ENCODE data around the gene FZR1.
"Not testable (repeated sequence)": the region's sequence is repeated elsewhere in the genome, so short reads cannot be mapped to it uniquely, and the experiment has no call there.

The FZR1 gene

GRCh38 chr19:3550947-3551791 is 45.1 kb downstream of the FZR1 start:
- no peak for DNase-seq

DNA sequence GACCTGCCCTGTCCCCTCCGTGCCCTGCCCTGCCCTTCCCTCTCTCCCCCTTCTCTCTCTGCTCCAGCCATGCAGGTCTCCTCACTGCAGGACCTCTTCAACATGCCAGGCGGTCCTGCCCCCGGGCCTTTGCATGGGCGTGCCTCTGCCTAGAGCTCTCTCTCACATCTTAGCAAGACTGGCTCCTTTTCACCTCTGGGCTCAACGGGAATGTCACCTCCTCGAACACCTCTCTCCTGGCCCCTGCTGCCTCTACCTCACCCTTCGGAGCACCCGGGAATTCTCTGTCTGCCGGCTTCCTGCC is 45.6 kb downstream of the FZR1 start:
- DNase-seq: no peak

- DNase-seq: no peak
These were observed 48.4 kb downstream of the FZR1 start for GRCh38 chr19:3554254-3555083.

GRCh38 chr19:3555653-3556422 is 49.7 kb downstream of the FZR1 start:
- DNase-seq: no peak

GRCh38 chr19:3556423-3556977 is 50.4 kb downstream of the FZR1 start:
- DNase-seq: no peak

- DNase-seq: no peak
These were observed 50.9 kb downstream of the FZR1 start for GRCh38 chr19:3556978-3557460.

- peak; percentile 90 for DNase-seq
These were observed 51.5 kb downstream of the FZR1 start, which contains the start of gene MFSD12 for GRCh38 chr19:3557461-3558248. Gene MFSD12, minus strand, starts transcription at chr19:3557586. Its CDS starts 183 bp downstream, at chr19:3557403.

DNA sequence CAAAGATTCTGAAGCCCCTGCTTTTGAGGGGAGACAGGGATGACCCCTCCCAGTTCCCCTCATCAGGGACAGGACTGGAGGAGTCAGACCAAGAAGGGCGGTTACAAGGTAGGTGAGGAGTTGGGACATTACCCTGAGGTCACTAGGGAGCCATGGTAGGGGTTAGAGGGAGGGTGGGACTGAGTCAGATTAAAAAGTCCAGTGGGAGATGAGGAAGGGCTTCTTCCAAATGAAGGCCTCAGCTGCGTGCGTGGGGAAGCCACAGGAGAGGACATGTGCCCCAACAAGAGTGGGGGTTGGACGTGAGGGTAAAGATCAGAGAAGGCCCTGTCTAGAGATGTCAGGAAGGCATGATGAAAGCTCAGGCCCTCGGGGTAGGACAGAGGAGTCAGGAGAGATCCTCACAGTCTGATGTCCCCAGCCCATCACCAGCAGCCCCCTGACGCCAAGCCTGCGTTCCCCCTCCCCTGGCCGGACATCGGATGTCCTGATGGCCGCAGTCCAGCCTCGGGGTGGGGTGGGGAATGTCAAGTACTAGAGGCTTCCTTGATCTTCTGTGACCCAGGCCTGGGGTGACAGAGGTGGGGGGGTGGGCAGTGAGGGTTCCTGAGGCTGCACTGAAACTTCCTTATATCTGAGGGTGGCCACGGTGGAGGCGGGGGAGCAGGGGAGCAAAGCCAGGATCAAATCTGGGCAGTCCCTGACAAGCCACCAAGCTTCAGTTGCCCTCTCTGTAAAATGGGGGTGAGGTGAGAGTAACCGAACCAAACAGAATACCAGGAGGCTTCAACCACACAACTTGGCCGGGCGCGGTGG is 57.8 kb downstream of the FZR1 start:
- DNase-seq: no peak

GRCh38 chr19:3565139-3565538 is 59.0 kb downstream of the FZR1 start:
- DNase-seq: no peak

GRCh38 chr19:3570042-3570441 is 63.9 kb downstream of the FZR1 start:
- DNase-seq: not testable (repeated sequence)

GRCh38 chr19:3570606-3571011 is 64.5 kb downstream of the FZR1 start:
- no peak for DNase-seq

DNA sequence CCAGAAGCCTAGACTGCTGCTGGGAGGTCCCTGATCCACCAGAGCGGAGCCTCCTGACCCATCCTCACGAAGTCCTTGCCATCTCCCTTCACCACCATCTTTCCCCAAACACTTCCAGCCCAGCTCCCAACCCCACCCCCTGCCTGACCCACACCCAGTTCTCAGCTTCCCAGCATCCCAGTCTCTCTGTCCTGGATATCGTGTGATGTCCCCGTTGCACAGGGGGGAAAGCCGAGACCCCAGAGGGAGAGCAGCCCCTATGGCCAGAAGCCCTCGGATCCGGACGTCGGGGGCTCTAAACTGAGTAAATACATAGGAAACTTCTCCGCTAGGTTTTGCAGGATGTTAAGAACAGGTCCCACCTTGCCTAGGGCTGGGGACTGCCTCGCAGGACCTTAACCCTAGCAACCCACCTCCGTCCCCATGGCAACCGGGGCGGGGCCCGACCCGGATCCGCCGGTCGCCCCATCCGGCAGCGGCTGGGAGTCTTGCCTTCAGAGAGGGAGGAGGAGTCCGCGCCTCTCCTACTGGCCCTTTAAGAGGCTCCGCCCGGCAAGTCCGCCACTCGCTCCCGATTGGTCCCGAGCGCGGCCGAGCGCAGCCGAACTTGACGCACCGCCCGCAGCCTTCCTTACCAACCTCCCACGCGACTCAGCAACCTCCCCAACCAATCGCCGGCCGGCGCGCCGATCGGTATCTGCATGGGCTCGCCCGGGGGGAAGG is 66.2 kb downstream of the FZR1 start:
- peak; percentile 99 for DNase-seq

- DNase-seq: no peak
These were observed 66.7 kb downstream of the FZR1 start, which contains the start of gene HMG20B for GRCh38 chr19:3572855-3573161. Gene HMG20B, plus strand, starts transcription at chr19:3572944. Its CDS starts 366 bp downstream, at chr19:3573310.

DNA sequence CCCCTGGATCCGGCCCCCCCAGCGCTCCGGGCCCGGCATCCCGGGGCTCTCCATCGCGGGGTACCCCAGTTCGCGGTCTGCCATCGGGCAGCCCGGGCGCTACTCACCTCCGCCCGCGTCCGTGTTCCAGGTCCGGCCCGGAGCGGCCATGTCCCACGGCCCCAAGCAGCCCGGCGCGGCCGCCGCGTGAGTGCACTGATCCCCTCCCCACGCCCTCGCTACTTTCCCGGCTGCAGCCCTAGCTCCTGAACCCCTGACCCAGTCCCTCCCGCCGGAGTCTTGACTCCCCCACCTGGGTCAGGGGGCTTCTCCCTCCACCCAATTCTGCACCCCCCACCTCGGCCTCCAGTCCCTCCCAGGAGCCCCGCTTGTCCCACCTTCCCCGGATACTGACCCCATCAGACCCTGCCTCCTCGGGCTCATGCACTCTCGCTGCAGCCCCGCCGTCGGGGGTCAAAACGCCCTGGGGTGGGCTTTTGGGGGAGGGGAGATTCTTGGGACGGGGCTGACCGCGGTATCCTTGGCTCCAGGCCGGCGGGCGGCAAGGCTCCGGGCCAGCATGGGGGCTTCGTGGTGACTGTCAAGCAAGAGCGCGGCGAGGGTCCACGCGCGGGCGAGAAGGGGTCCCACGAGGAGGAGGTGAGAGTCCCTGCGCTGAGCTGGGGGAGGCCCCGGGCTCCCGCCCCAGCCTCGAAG is 67.2 kb downstream of the FZR1 start:
- no peak for DNase-seq

GRCh38 chr19:3573858-3574637 is 67.9 kb downstream of the FZR1 start:
- DNase-seq: peak; percentile 91

DNA sequence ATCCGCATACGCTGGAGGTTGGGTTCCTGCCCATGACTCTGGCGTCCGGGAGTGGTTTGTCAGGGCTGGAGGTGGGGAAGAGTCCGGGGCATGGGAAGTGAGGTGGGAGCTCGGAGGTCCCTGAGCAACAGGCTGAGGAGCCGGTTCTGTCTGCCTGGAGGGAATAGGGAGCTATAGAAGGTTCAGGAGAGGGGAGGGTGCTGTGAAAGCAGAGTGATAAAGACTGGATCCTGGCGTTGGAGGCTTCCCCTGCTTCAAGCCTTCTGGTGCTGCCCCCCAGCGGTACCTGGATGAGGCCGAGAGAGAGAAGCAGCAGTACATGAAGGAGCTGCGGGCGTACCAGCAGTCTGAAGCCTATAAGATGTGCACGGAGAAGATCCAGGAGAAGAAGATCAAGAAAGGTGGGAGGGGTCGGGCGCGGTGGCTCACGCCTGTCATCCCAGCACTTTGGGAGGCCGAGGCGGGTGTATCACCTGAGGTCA is 69.2 kb downstream of the FZR1 start:
- no peak for DNase-seq

DNA sequence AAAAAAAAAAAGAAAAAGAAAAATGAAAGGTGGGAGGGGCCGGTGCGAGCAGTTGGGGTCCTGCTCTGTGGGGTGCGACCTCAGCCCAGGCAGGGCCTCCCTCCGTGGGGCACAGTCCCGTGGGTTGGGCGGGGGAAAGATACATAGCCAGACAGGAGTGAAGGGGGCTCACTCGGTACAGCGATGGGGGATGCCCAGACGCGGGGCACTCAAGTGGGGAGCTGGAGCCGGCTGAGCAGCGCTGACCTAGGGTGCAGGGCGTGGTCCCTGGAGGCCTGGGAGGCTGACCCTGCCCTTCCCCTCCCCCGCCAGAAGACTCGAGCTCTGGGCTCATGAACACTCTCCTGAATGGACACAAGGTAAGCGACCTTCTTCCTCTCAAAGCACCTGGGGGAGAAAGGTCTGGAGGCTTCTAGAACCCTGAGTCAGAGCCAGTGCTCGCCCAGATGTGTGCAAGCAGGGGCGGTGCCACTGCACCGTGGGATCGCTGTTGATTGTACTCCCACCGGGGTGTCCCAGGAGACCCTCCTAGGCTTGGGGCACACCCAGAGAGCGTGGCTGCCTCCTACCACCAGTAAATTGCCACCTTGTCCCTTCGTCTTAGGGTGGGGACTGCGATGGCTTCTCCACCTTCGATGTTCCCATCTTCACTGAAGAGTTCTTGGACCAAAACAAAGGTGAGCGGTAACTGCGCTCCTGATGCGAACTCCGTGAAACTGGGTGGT is 70.0 kb downstream of the FZR1 start:
- DNase-seq: no peak
